ENCODE measurements around the gene SPRY2. TPM values are rescaled to one million over a fixed set of nuclear protein-coding genes. Genes with fewer than 3 reads are reported as not detected.
A peak's percentile ranks its signal among the peaks of the same experiment; 100 is the strongest.

SPRY2 gene
- total and polyA plus RNA-seq, 2 of the 13 experiments (the other 11 are each of a cell fraction or from before 2014, with no cell fraction given) = 7.4 to 25.1 TPM

GRCh38 chr13:80360453-80360800 is 19.5 kb upstream of the SPRY2 start:
- Histone ChIP-seq H3K9me3 (ENCODE audit: low read length) (no peaks in the 10 kb centered on the region), H3K4me1 (ENCODE audit: insufficient read depth, low read length) (peaks cover 50% of the 10 kb centered on the region), H2AFZ (ENCODE audit: low read length) (no peak overlapping the region), H3K27ac (ENCODE audit: extremely low read length, insufficient read depth, low read length) (no peak overlapping the region), H4K20me1 (ENCODE audit: insufficient read depth, low read length) (no peaks in the 10 kb centered on the region), H3K4me3 (replicated peaks in 1 of 3; ENCODE audit: insufficient read depth in 1 of 3, low read depth in 2 of 3, low read length in 3 of 3) (no peak overlapping the region), H3K4me2 (ENCODE audit: low read depth, low read length) (no peak overlapping the region), H3K9ac (ENCODE audit: insufficient read depth, low read depth, low read length) (no peak overlapping the region), H3K27me3 (ENCODE audit: control insufficient read depth in 1 of 2, insufficient read depth in 2 of 2, low read length in 2 of 2) (no peaks in the 10 kb centered on the region), H3K79me2 (ENCODE audit: insufficient read depth, low read length) (no peaks in the 10 kb centered on the region), H3K36me3 (replicated peaks in 1 of 2; ENCODE audit: control insufficient read depth in 1 of 2, insufficient read depth in 2 of 2, low read length in 2 of 2) (no peaks in the 10 kb centered on the region)
- no peak for DNase-seq (ENCODE audit: low spot score)
- no peak for ATAC-seq
- FAIRE-seq = no peak
- intact Hi-C loops (cut with micrococcal nuclease; ENCODE audit: unreplicated experiment) = no loop called here
- BruUV-seq (replicated peaks) = no TSS peak
- CTCF ChIA-PET (ENCODE audit: low intra/inter-chr PET ratio, low total read pairs) = no interaction called here
- POLR2A ChIA-PET = interaction anchor here (0.6 to 1.0 kb wide), 2 partner anchors 9 to 19 kb away, joined by 5 to 6 read pairs; partner anchors contain the start of gene SPRY2
- in situ Hi-C loops (cut with HindIII; ENCODE audit: extremely low pct_ligation_motif_present, low pct_unique_long_range_greater_than_20kb) = loop anchor here (5.0 to 25.0 kb wide), 2 partner anchors 573 to 683 kb away; no protein-coding TSS in a partner anchor
- TF ChIP-seq LRRFIP1 (CRISPR knock-in tag; conservative IDR thresholded peaks at IDR 0.05) (no peak), MAFK (conservative IDR thresholded peaks at IDR 0.05 in 1 of 2, IDR thresholded peaks at IDR 0.05 in 1 of 2; ENCODE audit: low read length in 2 of 2) (peak; percentile 71 to 82; a peak in 3 of 4 replicates), HBP1 (CRISPR knock-in tag; IDR thresholded peaks at IDR 0.05; ENCODE audit: low read depth) (no peak), AHDC1 (CRISPR knock-in tag; IDR thresholded peaks at IDR 0.05; ENCODE audit: borderline replicate concordance) (no peak), MAFF (IDR thresholded peaks at IDR 0.05; ENCODE audit: low read depth, low read length) (peak; percentile 72), CENPBD1 (CRISPR knock-in tag; IDR thresholded peaks at IDR 0.05; ENCODE audit: borderline replicate concordance, low read depth) (no peak), DR1 (CRISPR knock-in tag; IDR thresholded peaks at IDR 0.05) (no peak), NFE2 (CRISPR knock-in tag; IDR thresholded peaks at IDR 0.05) (no peak), ZNF674 (CRISPR knock-in tag; IDR thresholded peaks at IDR 0.05; ENCODE audit: low read depth) (no peak), ZBTB10 (CRISPR knock-in tag; IDR thresholded peaks at IDR 0.05; ENCODE audit: borderline replicate concordance) (no peak), REXO4 (CRISPR knock-in tag; IDR thresholded peaks at IDR 0.05; ENCODE audit: borderline replicate concordance) (no peak)

Data from HepG2 (cell line).